GM21619 (cell line): ENCODE results near the gene KRT74.

ENCODE experiments used
- ATAC-seq: cut with Tn5 transposase; IDR thresholded peaks from one replicate; pipeline ENCODE4 v1.9.1; 2021; ENCODE audit not compliant: unreplicated experiment

Gene KRT74

GRCh38 chr12:52522346-52523011, 51.2 kb downstream of the KRT74 start:
- no peak for ATAC-seq

GRCh38 chr12:52521568-52522266, 51.9 kb downstream of the KRT74 start:
- no peak for ATAC-seq

- ATAC-seq, result no peak
These were observed 52.5 kb downstream of the KRT74 start for GRCh38 chr12:52521175-52521567.

- no peak for ATAC-seq
These were observed 53.6 kb downstream of the KRT74 start, which contains the start of gene KRT5 for GRCh38 chr12:52519826-52520662. KRT5 (minus strand) TSS chr12:52520394; CDS start chr12:52520296, 98 bp downstream.

GRCh38 chr12:52519387-52519703, 54.3 kb downstream of the KRT74 start:
- ATAC-seq, result no peak

GRCh38 chr12:52518574-52519386, 54.9 kb downstream of the KRT74 start:
- no peak for ATAC-seq

- no peak for ATAC-seq
These were observed 55.8 kb downstream of the KRT74 start for GRCh38 chr12:52517888-52518287.

GRCh38 chr12:52517005-52517835, 56.4 kb downstream of the KRT74 start:
- ATAC-seq, result no peak

- no peak for ATAC-seq
These were observed 57.5 kb downstream of the KRT74 start for GRCh38 chr12:52515927-52516831.
